Nephron progenitor cell (in vitro differentiated cells): ENCODE results near the gene CDC27.

Source experiments
- DNase-seq: peaks from one replicate; pipeline ENCODE4 v3.0.0; 2021
- H3K27ac Mint-ChIP-seq: 2 replicates; pipeline ENCODE4 v1.8.0; 2021; ENCODE audit warnings: mild to moderate bottlenecking, moderate library complexity, mixed read lengths
- H3K27me3 Mint-ChIP-seq: 2 replicates; pipeline ENCODE4 v1.8.0; 2021; ENCODE audit warnings: mild to moderate bottlenecking, low read depth, mixed read lengths; ENCODE audit not compliant: poor library complexity
- H3K36me3 Mint-ChIP-seq: 2 replicates; pipeline ENCODE4 v1.8.0; 2021; ENCODE audit warnings: low read depth, mixed read lengths
- H3K4me1 Mint-ChIP-seq: 2 replicates; pipeline ENCODE4 v1.8.0; 2021; ENCODE audit warnings: mixed read lengths
- H3K4me3 Mint-ChIP-seq: 2 replicates; pipeline ENCODE4 v1.8.0; 2021; ENCODE audit warnings: mild to moderate bottlenecking, moderate library complexity, mixed read lengths
- H3K9me3 Mint-ChIP-seq: 2 replicates; pipeline ENCODE4 v1.8.0; 2021; ENCODE audit warnings: mild to moderate bottlenecking, moderate library complexity, mixed read lengths
- CTCF ChIP-seq: fragments of 200-600 bp; sonication (generic); IDR thresholded peaks from 2 replicates; pipeline ENCODE4 v1.5.0; 2021; ENCODE audit warnings: antibody characterized with exemption

The CDC27 gene

GRCh38 chr17:47208744-47209488 lies 19.8 kb upstream of the CDC27 start, which contains the start of gene MYL4:
Gene MYL4 (plus strand): TSS chr17:47209348. CDS start chr17:47209423, 75 bp downstream.
- Mint-ChIP-seq H3K36me3 (no peaks in the 10 kb centered on the region), H3K27me3 (peaks cover 6% of the 10 kb centered on the region), H3K27ac (no peak within 1 kb of the TSS), H3K4me1 (peaks cover 69% of the 10 kb centered on the region), H3K4me3 (no peak within 1 kb of the TSS), H3K9me3 (no peaks in the 10 kb centered on the region)
- DNase-seq, result no peak
- TF ChIP-seq CTCF, result no peak

- Mint-ChIP-seq H3K36me3 (no peaks in the 10 kb centered on the region), H3K4me1 (peaks cover 73% of the 10 kb centered on the region), H3K27me3 (no peaks in the 10 kb centered on the region), H3K4me3 (no peak overlapping the region), H3K9me3 (peaks cover 9% of the 10 kb centered on the region), H3K27ac (no peak overlapping the region)
- no peak for DNase-seq
- TF ChIP-seq CTCF, result no peak
Measured at GRCh38 chr17:47207143-47208067, 18.3 kb upstream of the CDC27 start.

GRCh38 chr17:47205419-47205963 lies 16.4 kb upstream of the CDC27 start:
- peak overlapping the region; percentile 74 for H3K27ac Mint-ChIP-seq

GRCh38 chr17:47204722-47205418 lies 15.8 kb upstream of the CDC27 start:
- peaks cover 68% of the 10 kb centered on the region for H3K4me1 Mint-ChIP-seq
- peak overlapping the region; percentile 74 for H3K27ac Mint-ChIP-seq
- peaks cover 5% of the 10 kb centered on the region for H3K27me3 Mint-ChIP-seq
- peak overlapping the region; percentile 26 for H3K4me3 Mint-ChIP-seq
- H3K36me3 Mint-ChIP-seq, result no peaks in the 10 kb centered on the region
- DNase-seq, result no peak
- H3K9me3 Mint-ChIP-seq, result peaks cover 9% of the 10 kb centered on the region
- no peak for TF ChIP-seq CTCF

More at GRCh38 chr17:47205419-47205963, 16.4 kb upstream of the CDC27 start:
- H3K36me3 Mint-ChIP-seq, result no peaks in the 10 kb centered on the region
- peaks cover 70% of the 10 kb centered on the region for H3K4me1 Mint-ChIP-seq
- no peak for TF ChIP-seq CTCF
- H3K4me3 Mint-ChIP-seq, result peak overlapping the region; percentile 26
- DNase-seq, result peak; percentile 31
- H3K27me3 Mint-ChIP-seq, result peaks cover 3% of the 10 kb centered on the region
- H3K9me3 Mint-ChIP-seq, result peaks cover 9% of the 10 kb centered on the region

GRCh38 chr17:47203984-47204721 lies 15.1 kb upstream of the CDC27 start:
- no peak overlapping the region for H3K27ac Mint-ChIP-seq
- no peaks in the 10 kb centered on the region for H3K36me3 Mint-ChIP-seq
- TF ChIP-seq CTCF, result no peak
- peaks cover 9% of the 10 kb centered on the region for H3K9me3 Mint-ChIP-seq
- no peak overlapping the region for H3K4me3 Mint-ChIP-seq
- DNase-seq, result no peak
- peaks cover 6% of the 10 kb centered on the region for H3K27me3 Mint-ChIP-seq
- H3K4me1 Mint-ChIP-seq, result peaks cover 61% of the 10 kb centered on the region
